GM18498 (cell line): ENCODE data around the gene MAP4K4.
"Not testable (repeated sequence)": the region's sequence is repeated elsewhere in the genome, so short reads cannot be mapped to it uniquely, and the experiment has no call there.

ENCODE experiments used
- ATAC-seq: cut with Tn5 transposase; IDR thresholded peaks from one replicate; pipeline ENCODE4 v1.9.1; 2021; ENCODE audit warnings: mild to moderate bottlenecking, moderate library complexity; ENCODE audit not compliant: unreplicated experiment

The MAP4K4 gene

GRCh38 chr2:101763496-101764333, 66.2 kb downstream of the MAP4K4 start:
- ATAC-seq, result no peak

- no peak for ATAC-seq
Observed at GRCh38 chr2:101766337-101766736, 68.8 kb downstream of the MAP4K4 start.

GRCh38 chr2:101766871-101767739, 69.6 kb downstream of the MAP4K4 start:
- ATAC-seq, result no peak

- no peak for ATAC-seq
Observed at GRCh38 chr2:101768556-101769220, 71.2 kb downstream of the MAP4K4 start.

GRCh38 chr2:101769726-101770125, 72.2 kb downstream of the MAP4K4 start:
- ATAC-seq, result not testable (repeated sequence)

GRCh38 chr2:101770726-101771125, 73.2 kb downstream of the MAP4K4 start:
- peak; percentile 86 for ATAC-seq

GRCh38 chr2:101771227-101771902, 73.9 kb downstream of the MAP4K4 start:
- ATAC-seq, result no peak

- no peak for ATAC-seq
Observed at GRCh38 chr2:101771910-101772321, 74.4 kb downstream of the MAP4K4 start.

- ATAC-seq, result no peak
Observed at GRCh38 chr2:101773137-101773536, 75.6 kb downstream of the MAP4K4 start.

- not testable (repeated sequence) for ATAC-seq
Observed at GRCh38 chr2:101773961-101774360, 76.5 kb downstream of the MAP4K4 start.

- ATAC-seq, result no peak
Observed at GRCh38 chr2:101775092-101775491, 77.6 kb downstream of the MAP4K4 start.

- ATAC-seq, result no peak
Observed at GRCh38 chr2:101775636-101776035, 78.1 kb downstream of the MAP4K4 start.

- no peak for ATAC-seq
Observed at GRCh38 chr2:101776172-101777043, 78.9 kb downstream of the MAP4K4 start.

GRCh38 chr2:101777337-101777736, 79.8 kb downstream of the MAP4K4 start:
- ATAC-seq, result no peak

- no peak for ATAC-seq
Observed at GRCh38 chr2:101778102-101778501, 80.6 kb downstream of the MAP4K4 start.

GRCh38 chr2:101779190-101779589, 81.7 kb downstream of the MAP4K4 start:
- ATAC-seq, result no peak

GRCh38 chr2:101779656-101780055, 82.1 kb downstream of the MAP4K4 start:
- no peak for ATAC-seq

GRCh38 chr2:101781326-101781725, 83.8 kb downstream of the MAP4K4 start:
- no peak for ATAC-seq

- ATAC-seq, result no peak
Observed at GRCh38 chr2:101781791-101782426, 84.4 kb downstream of the MAP4K4 start.
